GM19324 (cell line): Measurements from ENCODE around the gene FUT3.
"Not testable (repeated sequence)": the region's sequence is repeated elsewhere in the genome, so short reads cannot be mapped to it uniquely, and the experiment has no call there.

Experiments
- ATAC-seq: cut with Tn5 transposase; IDR thresholded peaks from one replicate; pipeline ENCODE4 v1.9.1; 2021; ENCODE audit warnings: mild to moderate bottlenecking, moderate library complexity; ENCODE audit not compliant: unreplicated experiment, low FRiP score

FUT3 gene

DNA sequence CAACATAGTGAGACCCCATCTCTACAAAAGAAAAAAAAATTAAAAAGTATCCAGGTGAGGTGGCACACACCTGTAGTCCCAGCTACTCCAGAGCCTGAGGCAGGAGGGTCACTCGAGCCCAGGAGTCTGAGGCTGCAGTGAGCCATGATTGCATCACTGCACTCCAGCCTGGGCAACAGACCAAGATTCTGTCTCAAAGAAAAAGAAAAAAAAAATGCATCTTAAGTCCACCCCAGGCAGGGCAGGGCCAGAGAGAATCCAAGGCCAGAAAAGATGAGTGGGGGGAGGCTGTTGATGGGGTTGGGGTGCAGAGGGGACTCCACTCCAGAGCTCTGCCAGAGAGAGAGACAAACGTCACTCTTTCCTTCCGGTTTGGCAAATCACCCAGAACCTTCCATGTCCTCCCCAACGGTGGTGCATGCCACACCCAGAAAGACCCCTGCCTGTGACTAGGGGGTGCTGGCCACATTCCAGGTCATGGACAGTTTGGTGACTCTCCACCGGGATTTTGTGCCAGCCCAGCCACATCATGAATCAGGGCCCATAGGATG is 431 bp downstream of the FUT3 start:
- ATAC-seq = no peak

DNA sequence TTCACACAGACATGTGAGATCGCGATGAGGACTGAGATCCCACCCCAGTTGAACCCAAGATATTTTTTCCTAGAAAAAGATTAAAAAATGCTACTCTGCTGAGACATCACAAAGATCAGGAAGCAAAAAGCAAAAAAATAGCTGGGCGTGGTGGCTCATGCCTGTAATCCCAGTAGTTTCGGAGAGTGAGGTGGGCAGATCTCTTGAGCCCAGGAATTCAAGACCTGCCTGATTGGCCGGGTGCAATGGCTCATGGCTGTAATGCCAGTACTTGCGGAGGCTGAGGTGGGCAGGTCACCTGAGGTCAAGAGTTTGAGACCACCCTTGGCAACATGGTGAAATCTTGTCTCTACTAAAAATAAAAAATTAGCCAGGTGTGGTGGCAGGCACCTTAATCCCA is 1.1 kb downstream of the FUT3 start:
- no peak for ATAC-seq

DNA sequence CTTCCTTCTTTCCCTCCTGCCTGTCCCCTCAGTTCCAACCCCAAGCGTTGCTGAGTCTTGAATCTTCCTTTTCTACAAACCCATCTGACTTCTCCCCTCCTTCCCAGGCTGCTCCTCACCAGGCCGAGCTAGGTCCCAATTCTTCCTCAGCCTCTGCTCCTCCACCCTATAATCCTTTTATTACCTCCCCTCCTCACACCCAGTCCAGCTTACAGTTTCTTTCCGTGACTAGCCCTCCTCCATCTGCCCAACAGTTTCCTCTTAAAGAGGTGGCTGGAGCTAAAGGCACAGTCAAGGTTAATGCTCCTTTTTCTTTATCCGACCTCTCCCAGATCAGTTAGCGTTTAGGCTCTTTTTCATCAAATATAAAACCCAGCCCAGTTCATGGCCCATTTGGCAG is 2.6 kb downstream of the FUT3 start:
- ATAC-seq = not testable (repeated sequence)

DNA sequence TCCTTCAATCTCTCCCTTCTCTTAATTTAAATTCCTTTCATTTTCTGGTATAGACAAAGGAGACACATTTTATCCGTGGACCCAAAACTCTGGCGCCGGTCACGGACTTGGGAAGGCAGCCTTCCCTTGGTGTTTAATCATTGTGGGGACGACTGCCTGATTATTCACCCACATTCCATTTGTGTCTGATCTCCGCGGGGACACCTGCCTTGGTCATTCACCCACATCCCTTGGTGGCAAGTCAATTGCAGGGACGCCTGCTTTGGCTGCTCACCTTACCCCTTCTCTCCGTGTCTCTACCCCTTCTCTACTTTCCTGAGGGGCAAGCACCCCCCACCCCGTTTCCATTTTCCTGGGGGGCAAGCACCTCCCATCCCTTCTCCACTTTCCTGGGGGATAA is 3.4 kb downstream of the FUT3 start:
- not testable (repeated sequence) for ATAC-seq

DNA sequence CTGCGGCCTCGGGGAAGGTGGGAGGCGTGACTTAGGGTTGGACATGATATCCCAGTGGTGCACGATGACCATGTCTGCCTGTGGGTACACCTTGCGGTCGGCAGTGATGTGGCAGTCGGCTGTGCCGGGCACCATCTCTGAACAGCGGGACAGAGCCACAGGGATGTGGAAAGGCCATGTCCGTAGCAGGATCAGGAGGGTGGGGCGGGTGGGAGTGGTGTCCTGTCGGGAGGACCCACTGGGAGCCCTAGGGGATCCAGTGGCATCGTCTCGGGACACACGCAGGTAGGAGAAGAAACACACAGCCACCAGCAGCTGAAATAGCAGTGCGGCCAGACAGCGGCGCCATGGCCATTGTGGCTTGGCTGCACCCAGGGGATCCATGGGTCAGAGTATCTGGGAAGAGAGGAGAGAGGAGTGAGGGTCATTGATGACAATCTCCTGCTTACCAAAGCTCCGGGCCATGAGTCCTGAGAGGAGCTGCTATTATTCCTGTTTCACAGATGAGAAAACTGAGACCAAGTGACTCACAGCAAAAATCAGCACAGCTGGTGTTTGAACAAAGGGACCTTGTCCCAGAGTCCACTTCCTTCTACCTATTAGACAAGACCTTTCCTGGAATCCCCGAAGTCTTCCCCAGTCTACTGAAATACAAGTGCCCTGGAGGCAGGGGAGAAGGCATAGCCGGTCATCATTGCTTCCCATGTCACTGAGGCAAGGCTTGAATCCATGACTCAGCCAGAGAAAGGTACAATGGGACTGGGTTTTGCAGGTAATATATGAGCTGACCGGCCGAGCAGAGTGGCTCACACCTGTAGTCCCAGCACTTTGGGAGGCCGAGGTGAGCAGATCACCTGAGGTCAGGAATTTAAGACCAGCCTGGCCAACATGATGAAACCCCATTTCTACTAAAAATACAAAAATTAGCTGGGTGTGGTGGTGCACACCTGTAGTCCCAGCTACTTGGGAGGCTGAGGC is 6.5 kb downstream of the FUT3 start:
- no peak for ATAC-seq

DNA sequence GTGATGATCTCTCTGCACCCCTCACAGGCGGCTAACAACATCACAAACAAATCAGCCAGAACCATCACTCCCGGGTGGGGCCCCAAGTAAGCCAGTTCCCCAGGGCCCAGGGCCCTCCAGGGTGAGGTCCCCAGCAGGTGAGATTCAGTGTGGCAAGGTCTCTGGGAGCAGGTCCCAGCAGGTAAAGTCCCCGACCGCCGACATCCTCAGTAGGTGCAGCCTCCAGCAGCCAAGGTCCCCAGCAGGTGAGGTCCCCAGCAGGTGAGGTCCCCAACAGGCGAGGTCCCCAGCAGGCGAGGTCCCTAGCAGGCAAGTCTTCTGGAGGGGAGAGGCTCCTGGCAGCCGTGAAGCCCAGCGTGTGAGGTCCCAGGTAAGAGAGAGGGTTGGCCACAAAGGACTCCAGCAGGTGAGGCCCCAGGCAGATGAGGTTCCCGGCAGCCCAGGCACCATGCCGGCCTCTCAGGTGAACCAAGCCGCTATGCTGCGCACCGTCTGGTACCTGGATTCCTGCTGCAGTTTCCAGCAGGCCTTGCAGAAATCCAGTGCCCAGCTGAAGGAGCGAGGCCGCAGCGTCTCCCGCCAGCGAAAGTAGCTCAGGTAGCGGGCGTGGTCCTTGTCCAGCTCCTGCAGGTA is 7.8 kb downstream of the FUT3 start:
- no peak for ATAC-seq

DNA sequence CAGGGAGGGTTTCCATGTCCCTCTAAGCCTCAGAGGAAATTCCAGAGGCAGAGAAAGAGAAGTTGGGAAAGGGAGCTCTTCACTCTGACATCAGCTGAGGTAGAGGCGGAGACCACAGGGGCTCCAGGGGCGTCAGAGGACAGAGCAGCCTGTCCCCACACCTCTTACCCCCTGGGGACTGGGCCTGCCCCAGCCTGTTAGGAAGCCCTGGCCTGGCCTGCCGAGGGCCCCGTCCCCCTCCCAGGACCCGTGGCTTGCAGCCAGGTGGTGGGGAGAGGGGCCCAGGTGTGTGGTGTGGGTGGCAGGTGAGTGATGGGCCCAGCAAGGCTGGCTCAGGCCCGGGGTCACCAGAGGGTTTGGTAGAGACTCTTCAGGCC is 9.5 kb downstream of the FUT3 start:
- not testable (repeated sequence) for ATAC-seq

DNA sequence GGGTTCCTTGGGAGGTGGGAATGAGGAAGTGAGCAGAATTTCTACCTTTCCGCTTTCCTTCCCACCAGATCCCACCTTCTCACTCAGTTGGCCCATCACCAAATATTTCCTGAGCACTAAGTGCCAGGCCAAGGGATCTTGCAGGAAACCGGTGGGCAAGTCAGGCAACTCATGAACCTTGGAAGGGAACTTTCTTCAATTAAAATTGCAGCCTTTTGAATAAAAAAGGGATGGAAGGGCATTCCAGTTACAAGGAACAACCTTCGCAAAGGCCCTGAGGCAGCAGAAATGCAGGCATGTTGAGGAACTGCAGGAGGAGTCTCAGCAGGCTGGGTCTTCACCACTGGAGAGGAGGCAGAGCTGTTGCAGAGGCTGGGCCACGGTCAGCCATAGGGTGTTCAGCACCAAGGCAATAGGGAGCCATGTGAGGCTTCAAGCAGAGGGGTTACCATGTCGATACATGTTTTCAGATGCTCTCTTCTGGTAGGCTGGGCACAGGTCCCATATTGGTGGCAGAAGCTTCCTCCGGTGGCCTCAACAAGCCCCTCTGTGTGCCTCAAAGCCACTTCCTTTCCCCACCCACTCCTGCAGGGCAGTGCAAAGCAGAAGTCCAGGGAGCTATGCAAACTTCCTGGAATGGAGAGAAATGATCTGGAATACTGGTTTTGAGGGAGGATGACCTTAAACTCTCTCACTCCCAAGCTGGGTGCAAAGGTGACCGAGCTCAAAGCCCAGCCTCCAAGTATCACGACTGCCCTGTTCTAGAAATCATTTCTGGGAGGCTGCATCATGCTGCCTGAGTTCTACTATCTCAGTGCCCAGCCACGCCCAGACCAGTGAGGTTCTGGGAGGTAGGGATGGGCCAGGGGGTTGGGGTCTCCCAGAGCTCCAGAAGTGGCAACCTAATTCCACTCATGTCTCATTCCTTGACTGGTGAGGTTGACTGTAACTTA is 11.9 kb downstream of the FUT3 start, which contains the start of gene FUT6:
FUT6 (minus strand) TSS at position 638 of the 953 bp plus-strand sequence. CDS start 7,135 bp downstream, outside the sequence.
- ATAC-seq = no peak

DNA sequence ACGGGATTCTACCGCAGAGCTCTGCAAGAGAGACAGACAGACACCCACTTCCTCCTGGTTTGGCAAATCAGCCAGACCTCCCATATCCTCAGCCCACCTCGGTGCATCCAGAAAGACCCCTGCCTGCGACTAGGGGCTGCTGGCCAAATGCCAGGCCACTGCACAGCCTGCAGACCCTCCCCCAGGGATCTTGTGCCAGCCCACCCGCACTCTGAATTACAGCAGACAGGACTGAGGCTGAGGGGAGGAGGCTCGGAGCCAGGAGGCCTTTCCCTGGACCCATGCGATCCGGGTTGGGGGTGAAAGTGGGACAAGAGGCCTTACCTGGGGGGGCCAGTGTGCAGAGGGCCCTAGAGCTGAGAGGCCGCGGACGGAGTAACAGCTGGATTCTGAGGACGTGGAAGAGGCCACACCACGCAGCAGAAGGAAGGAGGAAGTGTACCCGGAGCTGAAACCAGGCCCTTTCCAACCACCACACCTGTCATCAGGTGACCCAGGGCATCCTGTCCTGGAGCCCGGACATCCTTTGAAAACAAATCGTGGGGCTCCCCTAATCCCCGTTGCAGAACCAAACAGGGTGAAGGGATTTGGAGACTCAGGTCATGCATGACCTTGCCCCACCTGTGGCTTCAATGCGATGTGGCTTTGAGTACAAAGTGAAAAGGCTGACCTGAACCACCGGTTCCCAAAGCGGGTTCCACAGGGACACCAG is 12.7 kb downstream of the FUT3 start:
- ATAC-seq = no peak

DNA sequence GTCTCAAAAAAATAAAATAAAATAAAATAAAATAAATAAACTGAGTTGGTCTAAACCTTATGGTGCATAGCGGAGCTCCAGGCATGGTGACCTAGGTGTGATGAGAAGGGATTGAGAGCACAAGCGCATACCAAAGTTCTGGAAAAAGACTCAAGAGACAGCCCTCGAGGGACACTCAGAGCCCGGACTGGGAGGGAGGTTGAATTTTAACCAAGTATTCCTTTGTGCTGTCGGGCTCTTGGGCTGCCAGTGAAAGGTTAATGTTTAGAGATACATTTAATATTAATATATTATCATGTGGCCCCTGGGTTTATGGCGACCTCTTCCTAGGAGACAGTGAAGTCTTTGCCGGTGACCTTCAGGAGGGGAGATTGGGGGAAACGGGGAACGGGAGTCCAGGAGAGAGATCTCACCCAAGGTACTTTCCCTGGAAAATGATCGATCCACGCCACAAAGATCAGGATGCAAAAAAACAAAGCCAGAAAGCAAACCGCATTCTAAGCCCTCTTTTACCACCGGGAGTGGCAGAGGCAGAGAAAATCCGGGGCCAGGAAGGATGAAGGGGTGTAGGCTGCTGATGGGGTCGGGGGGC is 13.4 kb downstream of the FUT3 start:
- ATAC-seq = no peak

DNA sequence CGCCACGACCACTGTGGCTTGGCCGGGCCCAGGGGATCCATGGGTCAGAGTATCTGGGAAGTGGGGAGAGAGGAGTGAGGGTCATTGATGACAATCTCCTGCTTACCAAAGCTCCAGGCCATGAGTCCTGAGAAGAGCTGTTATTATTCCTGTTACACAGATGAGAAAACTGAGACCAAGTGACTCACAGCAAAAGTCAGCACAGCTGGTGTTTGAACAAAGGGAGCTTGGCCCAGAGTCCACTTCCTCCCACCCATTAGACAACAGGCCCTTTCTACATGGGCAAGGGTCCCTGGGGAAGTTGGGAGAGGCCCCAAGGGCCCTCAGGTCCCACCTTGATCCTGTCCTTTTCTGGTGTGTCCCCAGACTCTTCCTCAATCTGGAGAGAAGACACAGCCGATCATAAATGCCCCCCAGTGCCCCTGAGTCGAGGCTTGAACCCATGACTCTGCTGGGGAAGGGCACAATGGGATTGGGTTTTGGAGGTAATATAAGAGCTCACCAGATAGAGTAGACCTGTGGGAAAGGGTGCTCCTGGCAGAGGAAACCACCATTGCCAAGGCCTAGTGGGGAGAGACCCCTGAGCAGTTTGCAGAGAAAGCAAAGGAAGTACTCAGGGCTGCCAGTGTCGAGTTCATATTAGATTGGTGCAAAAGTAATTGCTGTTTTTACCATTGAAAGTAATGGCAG is 18.6 kb downstream of the FUT3 start:
- ATAC-seq = no peak

DNA sequence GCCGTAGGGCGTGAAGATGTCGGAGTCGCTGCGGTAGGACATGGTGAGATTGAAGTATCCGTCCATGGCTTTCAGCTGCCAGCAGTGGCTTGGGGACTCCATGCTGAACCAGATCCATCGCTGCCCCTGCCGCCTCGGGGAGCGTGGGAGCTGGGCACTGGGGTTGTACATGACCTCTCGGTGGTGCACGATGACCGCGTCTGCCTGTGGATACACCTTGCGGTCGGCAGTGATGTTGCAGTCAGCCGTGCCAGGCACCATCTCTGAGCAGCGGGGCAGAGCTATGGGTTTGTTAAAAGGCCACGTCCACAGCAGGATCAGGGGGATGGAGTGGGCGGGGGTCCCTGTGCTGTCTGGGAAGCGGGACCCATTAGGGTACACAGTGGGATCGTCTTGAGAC is 19.2 kb downstream of the FUT3 start:
- ATAC-seq = no peak

DNA sequence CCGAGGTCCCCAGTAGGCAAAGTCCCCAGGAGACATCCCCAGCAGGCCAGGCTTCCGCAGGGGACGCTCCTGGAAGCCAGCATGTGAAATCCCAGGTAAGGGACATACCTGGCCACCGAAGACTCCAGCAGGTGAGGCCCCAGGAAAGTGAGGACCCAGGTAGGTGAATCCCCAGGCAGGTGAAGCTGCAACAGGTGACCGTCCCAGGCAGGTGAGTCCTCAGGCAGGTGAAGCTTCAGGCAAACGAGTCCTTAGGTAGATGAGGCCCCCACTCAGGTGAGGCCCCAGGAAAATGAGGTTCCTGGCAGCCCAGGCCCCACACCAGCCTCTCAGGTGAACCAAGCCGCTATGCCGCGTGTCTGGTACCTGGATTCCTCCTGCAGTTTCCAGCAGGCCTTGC is 20.1 kb downstream of the FUT3 start:
- ATAC-seq = no peak

DNA sequence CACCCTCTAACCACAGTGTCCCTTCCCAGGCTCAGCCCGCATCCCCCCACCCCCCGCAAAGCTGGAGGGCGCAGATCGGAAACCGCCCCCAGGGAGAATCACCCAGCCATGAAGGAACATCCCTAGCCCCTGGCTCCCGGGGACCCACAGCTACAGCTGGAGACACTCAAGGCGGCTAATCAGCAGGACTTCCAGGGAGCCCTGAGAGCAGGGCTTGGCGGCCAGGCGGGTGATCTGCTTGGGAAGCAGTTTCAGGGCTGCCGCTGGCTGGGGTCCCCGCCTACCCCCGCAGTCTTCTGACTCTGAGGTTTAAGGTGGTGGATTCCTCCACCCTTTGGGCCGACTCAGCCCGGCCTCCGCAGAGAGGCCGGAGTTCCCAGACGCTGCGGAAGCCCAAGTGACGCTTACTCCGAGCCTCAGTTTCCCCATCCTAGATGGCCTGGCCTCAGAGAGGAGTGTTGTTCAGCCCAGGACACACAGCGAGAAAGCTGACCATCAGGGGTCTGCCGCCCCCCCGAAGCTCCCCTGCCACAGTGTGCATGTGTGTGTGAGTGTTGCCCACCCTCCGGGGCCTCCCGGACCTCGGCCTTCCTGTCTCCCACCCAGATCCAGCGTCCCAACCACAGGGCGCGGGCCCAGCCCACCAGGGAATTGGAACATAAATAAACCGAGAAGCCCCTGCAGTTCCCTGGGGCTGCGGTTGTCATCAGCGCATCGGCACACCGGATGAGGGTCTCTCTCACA is 21.5 kb downstream of the FUT3 start:
- ATAC-seq = no peak

DNA sequence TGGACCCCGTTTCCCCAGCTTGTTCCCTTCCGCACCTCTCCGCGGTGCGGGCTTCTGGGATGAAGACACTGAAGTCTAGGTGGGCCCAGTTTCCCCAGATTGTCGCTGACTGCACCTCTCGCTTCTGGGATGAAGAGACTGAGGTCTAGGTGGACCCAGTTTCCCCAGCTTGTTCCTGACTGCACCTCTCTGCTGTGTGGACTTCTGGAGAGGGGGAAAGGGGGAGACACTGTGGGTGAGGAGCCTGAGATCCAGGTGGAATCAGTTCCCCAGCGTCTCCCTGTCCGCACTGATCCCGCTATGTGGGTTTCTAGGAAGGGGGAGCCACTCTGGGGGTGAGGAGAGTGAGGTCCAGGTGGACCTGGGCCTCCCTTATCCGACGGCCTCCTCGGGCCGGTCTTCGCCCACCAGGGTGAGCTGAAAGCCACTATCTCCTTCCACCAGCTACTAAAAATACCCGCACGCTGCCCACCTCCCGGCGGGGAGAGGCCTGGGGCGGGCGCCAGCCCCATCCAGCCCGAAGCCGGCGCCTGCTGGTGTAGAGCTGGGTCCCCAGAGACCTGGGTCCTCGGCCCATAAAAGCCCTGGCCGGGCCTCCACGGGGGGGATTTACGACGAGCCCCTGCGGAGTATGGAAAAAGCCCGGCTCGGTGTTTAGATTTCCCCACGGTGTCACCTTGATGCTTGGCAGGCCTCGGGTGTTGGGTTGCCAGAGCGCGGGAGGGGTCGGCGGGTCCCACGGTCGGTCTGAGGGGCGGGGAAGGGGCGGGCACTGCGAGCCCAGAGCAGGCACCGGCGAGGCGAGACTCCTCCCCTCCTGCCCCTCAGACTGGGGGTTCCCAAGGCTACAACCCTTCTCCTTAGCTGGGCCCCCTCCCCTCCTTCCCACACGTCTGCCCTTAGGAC is 22.3 kb downstream of the FUT3 start:
- ATAC-seq = no peak

DNA sequence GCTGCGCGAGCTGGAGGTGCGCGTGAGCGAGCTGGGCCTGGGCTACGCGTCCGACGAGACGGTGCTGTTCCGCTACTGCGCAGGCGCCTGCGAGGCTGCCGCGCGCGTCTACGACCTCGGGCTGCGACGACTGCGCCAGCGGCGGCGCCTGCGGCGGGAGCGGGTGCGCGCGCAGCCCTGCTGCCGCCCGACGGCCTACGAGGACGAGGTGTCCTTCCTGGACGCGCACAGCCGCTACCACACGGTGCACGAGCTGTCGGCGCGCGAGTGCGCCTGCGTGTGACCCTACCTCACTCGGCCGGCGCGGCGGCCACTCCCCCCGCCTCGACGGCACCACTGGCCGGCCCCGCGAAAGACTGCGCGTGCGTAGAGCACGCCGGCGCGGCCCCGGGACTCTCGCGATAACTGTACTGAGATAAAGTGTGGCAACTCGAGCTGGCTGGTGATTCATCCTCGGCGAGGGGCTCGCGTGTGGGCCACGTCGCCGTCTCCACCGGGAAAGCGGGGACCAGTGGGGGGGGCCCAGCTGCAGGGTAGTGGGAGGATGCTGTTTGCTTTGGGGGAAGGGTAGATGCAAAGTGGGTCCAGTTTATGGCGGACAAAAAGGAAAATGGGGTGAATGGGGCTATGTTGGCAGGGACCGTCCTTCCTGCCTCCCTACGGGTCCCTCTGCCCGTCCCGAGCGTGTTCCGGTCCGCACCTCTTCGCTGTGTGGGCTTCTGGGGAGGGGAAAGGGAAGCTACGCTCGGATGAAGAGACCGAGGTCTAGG is 23.2 kb downstream of the FUT3 start:
- ATAC-seq = peak; percentile 85
